Activated CD4-positive, alpha-beta T cell treated with anti-CD3 and anti-CD28 coated beads for 48 hours (primary cell): ENCODE data around the gene DOC2B.
"Not testable (repeated sequence)": the region's sequence is repeated elsewhere in the genome, so short reads cannot be mapped to it uniquely, and the experiment has no call there.

ENCODE experiments used
- DNase-seq: peaks from one replicate; pipeline ENCODE4 v3.0.0-alpha.2; 2020

Gene DOC2B

DNA sequence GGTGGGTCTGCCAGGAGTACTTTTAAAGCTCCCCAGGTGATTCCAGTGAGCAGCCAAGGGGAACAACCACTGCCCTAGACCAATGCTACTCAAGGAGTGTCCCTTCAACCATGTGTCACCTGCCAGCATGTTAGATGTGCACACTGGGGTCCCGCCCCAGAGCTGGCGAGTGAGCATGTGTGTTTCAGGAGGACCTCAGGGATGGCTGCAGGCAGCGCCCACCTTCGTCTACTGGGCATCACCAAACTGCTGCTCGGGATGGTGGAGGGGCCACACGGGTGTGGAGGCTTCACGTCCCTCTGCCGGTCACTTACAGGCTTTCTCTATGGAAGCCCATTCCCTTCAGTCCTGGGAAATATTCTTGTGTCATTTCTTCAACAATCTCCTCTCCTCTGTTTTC, 29.0 kb upstream of the DOC2B start:
- no peak for DNase-seq

DNA sequence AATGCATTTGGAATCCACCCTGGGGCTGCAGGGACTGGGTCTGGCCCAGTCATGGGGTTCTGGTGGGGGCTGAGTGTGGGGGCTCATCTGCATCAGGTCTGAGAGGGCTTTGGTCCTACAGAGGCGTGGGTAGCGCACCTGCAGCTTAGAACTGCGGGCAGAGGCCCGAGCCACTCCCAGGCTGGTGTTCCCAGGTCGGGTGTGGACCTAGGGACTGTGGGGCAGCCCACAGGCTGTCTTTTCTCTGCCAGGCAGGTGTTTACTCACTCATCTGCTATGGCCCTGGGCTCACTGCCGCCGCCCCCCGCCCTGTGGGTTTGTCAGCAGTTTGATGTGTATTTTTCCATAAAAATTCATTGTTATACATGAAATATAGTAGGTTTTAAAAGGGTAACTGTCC, 27.0 kb upstream of the DOC2B start:
- no peak for DNase-seq

DNA sequence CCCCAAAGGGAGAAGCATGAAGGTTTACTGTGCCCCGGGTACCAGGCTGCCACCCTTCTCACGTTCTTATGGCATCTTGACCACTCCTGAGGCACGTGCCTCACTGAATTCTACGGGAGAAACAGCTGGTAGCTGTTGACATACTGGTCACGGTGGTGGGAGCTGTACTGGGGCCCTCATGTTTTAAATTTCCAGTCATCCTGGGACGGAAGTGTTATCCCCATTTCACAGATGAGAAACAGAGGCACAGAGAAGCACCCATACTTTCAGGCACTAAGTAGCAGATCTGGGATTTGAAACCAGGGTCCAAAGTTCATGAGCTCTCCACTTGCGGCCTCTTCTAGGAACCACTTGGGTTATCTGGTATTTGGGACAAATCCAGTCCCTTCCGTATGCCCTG, 26.3 kb upstream of the DOC2B start:
- no peak for DNase-seq

DNA sequence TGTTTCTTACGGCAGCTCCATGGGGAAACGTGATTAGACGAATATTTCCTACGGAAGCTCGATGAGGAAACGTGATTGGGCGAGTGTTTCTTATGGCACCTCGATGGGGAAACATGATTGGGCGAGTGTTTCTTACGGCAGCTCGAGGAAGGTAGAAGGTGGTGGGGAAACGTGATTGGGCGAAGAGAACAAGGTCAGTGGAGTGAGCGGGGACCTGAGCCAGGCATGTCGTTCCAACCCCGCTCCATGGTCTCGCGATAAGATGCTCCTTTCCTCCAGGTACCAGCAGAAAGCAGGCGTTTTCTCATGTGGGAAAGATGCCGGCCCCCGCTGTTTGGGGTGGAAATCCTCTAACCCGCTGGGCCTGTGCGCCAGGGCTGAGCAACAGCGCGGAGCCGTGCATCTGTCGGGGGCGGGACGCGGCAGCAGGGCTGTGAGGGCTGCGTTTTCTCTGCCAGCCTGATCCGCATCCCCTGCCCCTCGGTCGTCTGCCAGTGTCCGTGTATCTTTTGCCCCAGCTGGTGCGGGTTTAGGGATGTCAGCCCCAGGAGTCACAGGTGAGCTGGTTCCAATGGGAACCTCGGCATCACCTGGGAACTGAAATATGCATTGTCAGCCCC, 25.6 kb upstream of the DOC2B start:
- no peak for DNase-seq

DNA sequence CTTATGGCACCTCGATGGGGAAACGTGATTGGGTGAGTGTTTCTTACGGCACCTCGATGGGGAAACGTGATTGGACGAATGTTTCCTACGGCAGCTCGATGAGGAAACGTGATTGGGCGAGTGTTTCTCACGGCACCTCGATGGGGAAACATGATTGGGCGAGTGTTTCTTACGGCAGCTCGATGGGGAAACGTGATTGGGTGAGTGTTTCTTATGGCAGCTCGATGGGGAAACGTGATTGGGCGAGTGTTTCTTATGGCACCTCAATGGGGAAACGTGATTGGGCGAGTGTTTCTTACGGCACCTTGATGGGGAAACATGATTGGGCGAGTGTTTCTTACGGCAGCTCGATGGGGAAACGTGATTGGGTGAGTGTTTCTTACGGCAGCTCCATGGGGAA, 25.0 kb upstream of the DOC2B start:
- not testable (repeated sequence) for DNase-seq

DNA sequence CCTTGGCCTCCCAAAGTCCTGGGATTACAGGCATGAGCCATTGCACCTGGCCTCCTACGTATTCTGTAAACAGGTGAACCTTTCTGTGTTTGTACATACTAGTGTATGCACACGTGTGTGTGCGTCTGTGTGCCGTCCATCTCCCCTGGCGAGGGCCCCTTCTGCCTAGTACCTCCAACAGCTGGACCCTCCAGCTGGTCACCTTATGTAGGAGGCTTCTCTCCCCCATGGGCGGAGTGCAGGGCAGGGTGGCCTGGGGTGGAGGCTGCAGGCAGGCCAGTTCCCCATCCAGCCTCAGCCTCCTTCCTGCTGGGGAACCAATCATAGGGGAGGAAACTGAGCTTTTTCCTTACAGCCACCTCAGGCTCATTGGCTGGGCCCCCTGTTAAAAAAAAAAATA, 24.4 kb upstream of the DOC2B start:
- DNase-seq = no peak

DNA sequence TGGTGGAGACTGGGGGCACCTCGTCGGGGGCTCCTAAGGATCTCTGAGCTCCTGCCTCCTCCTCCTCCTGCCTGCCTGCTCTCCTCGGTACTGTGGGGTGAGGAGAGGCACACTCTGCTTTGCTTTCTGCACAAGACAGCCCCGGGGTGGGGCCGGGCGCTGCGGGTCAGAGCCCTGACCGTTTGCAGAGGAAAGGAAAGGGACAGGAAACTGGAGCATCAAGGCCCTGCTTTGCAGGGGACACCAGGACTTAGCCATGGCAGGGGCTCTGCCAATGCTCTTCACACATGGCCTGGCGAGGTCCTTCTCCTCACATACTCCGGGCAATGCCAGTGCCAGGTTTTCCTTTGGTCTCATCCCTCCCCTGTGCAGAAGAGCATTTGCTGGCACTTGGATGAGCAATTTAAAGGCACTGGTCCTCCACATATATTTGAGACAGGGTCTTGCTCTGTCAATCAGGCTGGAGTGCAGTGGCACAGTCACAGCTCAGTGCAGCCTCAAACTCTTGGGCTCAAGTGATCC, 23.8 kb upstream of the DOC2B start:
- DNase-seq = no peak

DNA sequence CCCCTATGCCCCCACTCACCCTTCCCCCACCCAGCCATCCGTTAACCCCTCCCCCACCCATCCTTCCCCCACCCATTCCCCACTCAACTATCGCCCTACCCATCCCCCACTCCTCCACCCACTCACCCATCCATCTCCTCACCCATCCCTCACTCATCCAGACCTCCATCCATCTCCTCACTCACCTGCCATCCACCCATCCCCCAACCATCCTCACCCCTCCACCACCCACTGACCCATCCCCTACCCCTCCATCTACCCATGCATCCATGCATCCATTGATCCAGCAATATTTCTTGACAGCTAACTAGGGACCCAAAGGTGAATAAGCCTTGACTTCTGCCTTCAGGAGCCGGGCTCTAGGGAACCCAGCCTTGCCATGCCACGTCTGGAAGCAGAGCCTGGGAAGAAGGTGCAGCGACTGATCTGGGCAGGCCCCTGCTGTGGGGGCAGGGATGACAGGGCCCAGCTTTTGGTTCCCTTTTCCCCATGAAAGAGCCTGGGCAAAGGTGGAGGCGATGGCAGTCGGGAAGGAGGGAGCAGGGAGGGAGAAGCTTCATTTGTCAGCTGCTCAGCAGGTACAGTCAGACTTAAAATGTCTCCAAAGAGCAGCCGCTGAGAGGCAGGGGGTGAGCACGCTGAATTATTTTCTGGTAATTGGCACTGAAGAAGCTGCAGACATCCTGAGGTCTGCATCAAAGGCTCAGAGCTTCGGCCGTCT, 23.1 kb upstream of the DOC2B start:
- no peak for DNase-seq

DNA sequence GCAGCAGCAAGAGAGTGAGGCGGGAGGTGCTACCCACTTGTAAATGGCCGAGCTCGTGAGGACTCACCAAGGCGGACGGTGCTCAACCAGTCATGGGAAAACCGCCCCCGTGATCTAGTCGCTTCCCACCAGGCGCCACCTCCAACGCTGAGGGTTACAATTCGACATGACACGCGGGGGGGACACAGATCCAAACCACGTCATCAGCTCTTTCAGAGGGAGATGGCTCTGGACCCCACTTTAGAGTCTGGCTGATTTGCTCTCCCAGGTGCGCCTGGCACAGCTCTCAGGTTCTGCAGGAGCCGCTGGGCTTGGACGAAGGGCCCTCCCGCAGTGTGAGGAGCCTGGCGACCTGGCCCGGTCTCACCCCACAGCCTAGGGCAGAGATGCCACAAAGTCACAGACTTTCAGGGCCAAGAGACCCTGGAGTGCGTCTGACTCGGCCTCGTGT, 21.1 kb upstream of the DOC2B start:
- DNase-seq = no peak

DNA sequence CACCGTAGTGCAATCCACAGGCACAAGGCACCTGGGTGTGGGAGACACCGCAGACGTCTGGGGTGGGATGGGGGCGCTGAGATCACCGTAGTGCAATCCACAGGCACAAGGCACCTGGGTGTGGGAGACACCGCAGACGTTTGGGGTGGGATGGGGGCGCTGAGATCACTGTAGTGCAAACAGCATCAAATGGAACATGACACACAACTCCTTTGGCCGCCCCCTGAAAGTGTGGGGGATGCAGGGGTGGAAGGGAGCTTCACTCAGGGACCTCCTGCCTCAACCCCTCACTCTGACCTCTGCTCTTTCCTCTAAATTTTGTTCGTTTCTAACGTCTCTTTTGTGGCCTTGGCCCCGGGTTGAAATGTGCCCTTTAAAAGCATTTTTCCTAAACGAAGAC, 20.3 kb upstream of the DOC2B start:
- DNase-seq = not testable (repeated sequence)

DNA sequence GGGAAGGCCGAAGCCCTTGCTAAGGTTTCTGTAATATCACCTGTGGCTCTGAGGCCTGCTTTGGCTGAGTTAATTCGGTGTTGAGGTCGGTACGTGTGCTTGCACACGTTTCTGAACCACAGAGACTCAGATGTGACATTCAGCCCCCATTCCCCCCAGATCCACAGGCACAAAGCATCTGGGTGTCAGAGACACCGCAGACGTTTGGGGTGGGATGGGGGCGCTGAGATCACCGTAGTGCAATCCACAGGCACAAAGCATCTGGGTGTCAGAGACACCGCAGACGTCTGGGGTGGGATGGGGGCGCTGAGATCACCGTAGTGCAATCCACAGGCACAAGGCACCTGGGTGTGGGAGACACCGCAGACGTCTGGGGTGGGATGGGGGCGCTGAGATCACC, 19.8 kb upstream of the DOC2B start:
- not testable (repeated sequence) for DNase-seq

DNA sequence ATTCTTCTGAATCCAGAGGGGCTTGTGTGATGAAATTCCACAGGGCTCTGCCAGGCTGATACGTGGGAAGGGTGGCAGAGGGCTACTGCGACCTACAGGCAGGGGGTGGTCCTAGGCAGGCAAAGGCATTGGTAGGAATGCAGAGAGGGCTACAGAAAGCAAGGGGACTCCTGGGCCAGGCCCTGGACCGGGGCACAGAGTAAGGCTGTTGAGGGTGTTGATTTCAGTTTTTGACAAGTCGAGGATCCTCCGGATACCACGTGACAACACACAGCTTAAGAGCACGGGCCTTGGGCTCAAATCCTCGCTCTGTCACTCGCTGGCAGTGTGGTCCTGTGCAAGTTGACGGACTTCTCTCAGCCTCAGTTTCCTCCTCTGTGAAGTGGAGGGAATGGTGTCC, 19.1 kb upstream of the DOC2B start:
- no peak for DNase-seq

DNA sequence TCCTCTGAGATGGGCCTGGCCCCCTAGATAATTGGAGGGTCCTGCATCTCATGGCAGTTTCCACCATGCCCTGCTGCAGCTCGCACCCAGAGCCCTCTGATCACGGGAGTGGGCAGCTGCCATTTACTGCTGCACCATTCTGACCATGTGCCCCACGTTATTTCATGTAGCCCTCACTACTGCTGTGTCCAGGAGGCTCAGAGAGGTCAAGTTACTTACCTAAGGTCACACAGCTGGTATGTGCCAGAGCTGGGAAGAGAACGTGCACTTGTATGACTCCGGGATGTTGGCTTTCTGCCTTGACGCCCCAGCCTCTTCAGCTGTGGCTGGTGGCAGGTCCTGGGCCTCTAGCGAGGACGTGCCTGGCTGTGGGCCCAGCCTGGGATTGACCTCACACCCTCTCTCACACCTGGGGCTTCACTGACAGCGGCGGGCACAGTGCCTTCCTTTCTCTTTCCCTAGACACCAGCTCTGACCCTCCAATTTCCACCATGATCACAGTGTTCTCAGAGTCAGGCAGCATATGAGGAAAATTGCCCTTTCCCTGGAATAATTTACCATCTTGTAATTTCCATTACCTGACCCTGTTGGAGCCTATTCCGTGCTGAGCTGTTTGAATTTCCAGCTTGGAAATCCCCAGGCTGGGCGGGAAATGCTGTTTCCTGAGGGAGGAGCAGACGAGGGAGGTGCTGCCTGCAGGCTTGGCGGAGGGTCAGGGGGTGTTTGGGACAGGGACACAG, 18.5 kb upstream of the DOC2B start:
- no peak for DNase-seq

DNA sequence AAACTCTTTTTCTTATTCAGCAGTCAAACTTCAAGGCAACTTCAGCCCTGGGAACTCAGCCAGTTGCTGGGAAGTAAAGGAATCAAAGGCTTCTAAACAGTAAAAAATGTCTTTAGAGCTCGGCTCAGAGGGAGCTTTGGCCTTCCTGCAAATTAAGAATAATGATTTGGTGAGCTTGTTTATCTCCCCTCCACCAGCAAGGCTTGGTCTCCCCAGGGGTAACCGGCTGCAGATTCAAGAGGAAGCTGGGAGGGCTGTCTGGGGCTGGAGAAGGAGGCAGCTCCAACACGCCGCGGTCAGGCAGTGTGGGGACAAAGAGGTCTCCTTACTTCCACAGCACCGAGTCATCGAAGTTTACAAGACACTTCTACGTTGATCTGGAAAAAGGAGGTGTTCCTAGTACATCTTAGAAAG, 17.7 kb upstream of the DOC2B start:
- DNase-seq = no peak

DNA sequence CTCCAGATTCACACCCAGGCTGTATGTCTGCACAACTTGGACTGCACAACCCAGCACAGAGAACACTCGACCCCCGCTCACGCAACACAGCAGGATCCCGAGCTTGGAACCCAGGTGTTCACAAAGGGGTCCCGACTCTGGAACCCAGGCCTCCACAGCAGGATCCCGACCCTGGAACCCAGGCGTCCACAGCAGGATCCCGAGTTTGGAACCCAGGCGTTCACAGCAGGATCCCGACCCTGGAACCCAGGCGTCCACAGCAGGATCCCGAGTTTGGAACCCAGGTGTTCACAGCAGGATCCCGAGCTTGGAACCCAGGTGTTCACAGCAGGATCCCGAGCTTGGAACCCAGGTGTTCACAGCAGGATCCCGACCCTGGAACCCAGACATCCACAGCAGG, 16.8 kb upstream of the DOC2B start:
- DNase-seq = not testable (repeated sequence)

DNA sequence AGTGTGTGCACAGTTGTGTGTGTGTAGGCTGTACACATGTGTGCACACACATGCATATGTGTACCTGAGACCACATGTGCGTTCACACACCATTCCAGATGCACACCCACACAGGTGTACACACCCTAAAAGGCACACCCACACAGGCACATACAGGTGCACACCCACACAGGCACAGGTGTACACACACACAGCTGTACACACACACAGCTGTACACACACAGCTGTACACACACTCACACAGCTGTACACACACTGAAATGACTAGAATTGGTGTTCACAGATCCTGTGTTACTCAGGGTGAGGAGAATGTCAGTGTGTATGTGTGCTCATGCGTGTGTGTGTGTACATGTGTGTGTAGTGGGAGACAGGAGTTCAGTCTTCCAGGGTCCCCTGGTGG, 15.9 kb upstream of the DOC2B start:
- no peak for DNase-seq

DNA sequence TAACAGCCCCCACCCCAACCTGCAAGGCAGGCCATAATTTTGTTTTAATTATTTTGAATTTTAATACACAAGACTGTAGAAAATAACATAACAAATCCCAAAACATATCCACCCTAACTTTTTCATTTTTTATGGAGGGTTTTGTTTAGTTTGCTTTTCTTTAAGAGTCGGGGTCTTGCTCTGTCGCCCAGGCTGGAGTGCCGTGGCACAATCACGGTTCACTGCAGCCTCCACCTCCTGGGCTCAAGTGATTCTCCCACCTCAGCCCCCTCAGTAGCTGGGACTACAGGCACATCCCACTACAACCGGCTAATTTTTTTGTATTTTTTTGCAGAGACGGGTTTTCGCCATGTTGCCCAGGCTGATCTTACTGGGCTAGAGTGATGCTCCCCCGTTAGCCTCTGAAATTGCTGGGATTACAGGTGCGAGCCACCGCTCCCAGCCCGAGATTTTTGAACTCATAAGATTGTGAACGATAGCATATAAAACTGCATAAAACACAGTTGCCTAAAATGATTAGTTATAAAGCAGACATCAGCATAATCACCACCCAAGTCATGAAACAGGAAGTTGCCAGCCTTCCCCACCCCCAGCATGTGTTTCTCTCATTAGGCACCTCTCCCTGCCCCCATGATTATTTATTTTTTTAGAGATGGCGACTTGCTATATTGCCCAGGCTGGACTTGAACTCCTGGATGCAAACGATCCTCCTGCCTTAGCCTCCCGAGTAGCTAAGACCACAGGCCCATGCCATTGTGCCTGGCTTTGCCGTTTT, 13.6 kb upstream of the DOC2B start:
- no peak for DNase-seq

DNA sequence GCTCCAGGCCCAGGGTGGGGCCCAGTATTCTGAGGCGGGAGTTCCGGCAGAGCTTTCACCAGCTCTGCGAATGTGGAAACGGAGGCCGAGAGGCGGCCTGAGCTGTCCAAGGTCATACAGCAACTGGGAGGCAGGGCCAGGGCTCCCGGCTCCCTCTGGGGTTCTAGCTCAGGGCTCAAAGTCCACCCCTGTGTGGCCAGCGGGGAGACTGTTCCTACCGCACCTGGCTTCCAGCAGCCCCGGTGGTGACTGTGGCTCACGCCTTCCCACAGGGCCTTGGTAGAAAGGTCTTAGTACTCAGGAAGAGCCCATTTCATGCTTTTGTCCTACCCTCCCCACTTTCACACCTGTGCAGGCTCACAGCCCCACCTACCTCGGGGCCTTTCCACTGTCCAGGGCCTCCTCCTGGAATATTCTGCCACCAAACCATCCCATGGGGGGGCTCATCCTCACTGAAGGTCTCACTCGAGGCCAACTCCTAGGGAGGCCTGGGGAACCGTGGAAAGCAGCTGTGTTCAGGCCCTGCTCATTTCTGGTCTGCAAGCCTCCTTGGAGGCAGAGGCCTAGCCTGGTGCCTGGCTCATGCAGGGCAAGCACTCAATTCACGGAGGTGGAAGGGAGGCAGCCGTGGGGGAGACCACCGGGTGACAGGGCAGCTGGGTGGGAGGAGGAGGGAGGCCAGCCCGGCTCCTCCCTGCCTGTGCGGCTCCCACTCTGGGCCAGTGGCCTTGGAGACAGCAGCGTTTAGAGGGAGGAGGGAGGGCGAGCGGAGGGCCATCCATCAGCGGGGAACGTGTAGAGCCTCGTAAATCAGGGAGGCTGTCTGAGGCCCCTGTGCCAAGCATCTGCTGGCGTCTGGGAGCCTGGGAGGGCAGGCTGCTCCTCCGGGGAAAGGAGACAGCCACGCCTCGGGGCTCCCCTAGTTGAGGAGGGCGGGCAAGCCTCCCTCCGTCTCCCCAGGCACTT, 12.7 kb upstream of the DOC2B start:
- DNase-seq = no peak

DNA sequence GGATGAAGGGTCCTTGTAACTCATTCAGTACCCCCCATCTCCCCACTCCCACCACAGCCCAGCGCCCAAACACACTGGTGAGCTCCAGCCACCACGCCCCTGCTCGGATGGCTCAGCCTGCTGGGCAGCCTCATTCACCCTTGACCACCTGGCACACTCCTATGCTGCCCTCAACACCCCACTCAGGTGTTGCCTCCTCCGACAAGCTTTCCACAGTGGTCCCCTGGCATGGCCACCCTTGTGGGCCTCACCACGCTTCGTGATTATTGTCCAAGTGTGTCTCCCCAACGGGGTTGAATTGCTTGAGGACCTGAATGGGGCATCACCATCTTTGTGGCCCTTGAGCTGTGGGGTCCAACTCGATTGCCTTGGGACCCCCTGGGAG, 12.0 kb upstream of the DOC2B start:
- DNase-seq = no peak

DNA sequence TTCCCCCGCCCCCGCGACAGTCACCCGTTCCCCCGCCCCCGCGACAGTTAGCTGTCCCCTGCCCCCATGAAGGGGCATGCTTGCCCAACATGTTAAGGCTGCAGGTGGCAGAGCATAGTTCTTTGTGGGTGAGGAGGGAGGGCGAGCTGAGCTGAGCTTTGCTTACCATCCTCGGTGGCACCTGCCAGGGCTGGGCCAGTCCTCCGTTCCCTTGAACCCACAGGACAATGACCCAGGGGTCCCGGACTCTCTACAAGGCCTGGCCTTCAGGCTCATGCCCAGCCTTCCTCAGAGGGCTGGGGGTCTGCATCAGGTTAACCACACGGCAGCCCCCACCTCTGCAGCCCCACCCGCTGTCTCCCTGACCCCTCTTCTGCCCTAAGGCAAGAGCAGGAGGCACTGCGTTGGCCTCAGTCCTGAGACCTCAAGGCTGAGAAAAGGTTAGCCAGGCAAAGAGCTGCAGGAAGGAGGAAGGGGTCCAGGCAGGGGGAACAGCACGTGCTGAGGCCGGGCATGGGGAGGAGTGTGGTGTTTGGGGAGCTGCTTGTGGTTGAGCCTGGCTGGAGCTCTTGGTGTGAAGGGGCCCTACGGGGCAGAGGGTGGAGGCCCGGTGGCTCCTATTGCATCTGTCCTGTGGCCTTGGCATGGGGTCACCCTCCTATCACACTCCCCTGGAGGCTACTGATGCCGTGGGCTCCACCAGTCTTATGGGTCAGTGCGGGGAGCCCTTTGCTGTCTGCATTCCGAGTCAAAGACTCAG, 11.4 kb upstream of the DOC2B start:
- DNase-seq = no peak

DNA sequence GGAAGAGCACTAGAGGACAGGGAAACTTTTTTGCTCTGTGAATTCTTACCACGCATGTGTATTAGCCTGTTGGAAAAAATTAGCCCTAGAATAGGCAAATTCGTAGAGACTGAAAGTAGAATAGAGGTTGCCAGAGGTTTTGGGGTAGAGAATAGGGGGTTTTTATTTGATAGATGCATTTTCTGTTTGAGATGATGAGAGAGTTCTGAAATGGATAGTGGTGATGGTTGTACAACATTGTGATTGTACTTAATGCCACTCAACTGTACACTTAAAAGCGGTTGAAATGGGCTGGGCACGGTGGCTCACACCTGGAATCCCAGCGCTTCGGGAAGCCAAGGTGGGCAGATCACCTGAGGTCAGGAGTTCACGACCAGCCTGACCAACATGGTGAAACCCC, 8.0 kb upstream of the DOC2B start:
- no peak for DNase-seq
